ENCODE results near the gene STOML3. TPM values are rescaled to one million over a fixed set of nuclear protein-coding genes. Genes with fewer than 3 reads are reported as not detected.
A peak's percentile ranks its signal among the peaks of the same experiment; 100 is the strongest.

The STOML3 gene
- total RNA-seq, 1 experiment from 2014 or later = not detected

GRCh38 chr13:38981096-38981495 is 9.5 kb downstream of the STOML3 start:
- no peak for DNase-seq (ENCODE audit: low read depth)

- DNase-seq (ENCODE audit: low read depth) = no peak
These were observed 9.9 kb downstream of the STOML3 start for GRCh38 chr13:38980750-38981078.

- DNase-seq (ENCODE audit: low read depth) = peak; percentile 7
These were observed 10.5 kb downstream of the STOML3 start for GRCh38 chr13:38979891-38980749.

GRCh38 chr13:38970380-38971051 is 20.1 kb downstream of the STOML3 start:
- DNase-seq (ENCODE audit: low read depth) = no peak

- no peak for DNase-seq (ENCODE audit: low read depth)
These were observed 21.4 kb downstream of the STOML3 start for GRCh38 chr13:38969187-38969586.

GRCh38 chr13:38967446-38967845 is 23.2 kb downstream of the STOML3 start:
- DNase-seq (ENCODE audit: low read depth) = no peak

- DNase-seq (ENCODE audit: low read depth) = no peak
These were observed 25.4 kb downstream of the STOML3 start for GRCh38 chr13:38965281-38965680.

- DNase-seq (ENCODE audit: low read depth) = no peak
These were observed 30.5 kb downstream of the STOML3 start for GRCh38 chr13:38960175-38960574.

- DNase-seq (ENCODE audit: low read depth) = no peak
These were observed 32.6 kb downstream of the STOML3 start for GRCh38 chr13:38957794-38958592.

GRCh38 chr13:38954844-38955243 is 35.8 kb downstream of the STOML3 start:
- no peak for DNase-seq (ENCODE audit: low read depth)

GRCh38 chr13:38954291-38954690 is 36.3 kb downstream of the STOML3 start:
- no peak for DNase-seq (ENCODE audit: low read depth)

- DNase-seq (ENCODE audit: low read depth) = no peak
These were observed 37.8 kb downstream of the STOML3 start for GRCh38 chr13:38952827-38953226.

- DNase-seq (ENCODE audit: low read depth) = no peak
These were observed 38.9 kb downstream of the STOML3 start for GRCh38 chr13:38951525-38952313.

GRCh38 chr13:38950987-38951386 is 39.6 kb downstream of the STOML3 start:
- no peak for DNase-seq (ENCODE audit: low read depth)

- DNase-seq (ENCODE audit: low read depth) = no peak
These were observed 43.6 kb downstream of the STOML3 start for GRCh38 chr13:38947054-38947453.

GRCh38 chr13:38944219-38944618 is 46.4 kb downstream of the STOML3 start:
- DNase-seq (ENCODE audit: low read depth) = no peak

- DNase-seq (ENCODE audit: low read depth) = no peak
These were observed 47.4 kb downstream of the STOML3 start for GRCh38 chr13:38943231-38943630.

GRCh38 chr13:38941353-38941945 is 49.2 kb downstream of the STOML3 start:
- DNase-seq (ENCODE audit: low read depth) = no peak

GRCh38 chr13:38933786-38934185 is 56.8 kb downstream of the STOML3 start:
- no peak for DNase-seq (ENCODE audit: low read depth)

- no peak for DNase-seq (ENCODE audit: low read depth)
These were observed 68.5 kb downstream of the STOML3 start for GRCh38 chr13:38922170-38922569.

GRCh38 chr13:38921081-38921480 is 69.5 kb downstream of the STOML3 start:
- no peak for DNase-seq (ENCODE audit: low read depth)
